Measurements from ENCODE around the gene AKR1C2. TPM values are rescaled to one million over a fixed set of nuclear protein-coding genes. Genes with fewer than 3 reads are reported as not detected.

The AKR1C2 gene
- total RNA-seq, 2 experiments from 2014 or later: not detected

Other genes with a start within 250 kb of the AKR1C2 start
- gene AKR1E2, start 177.7 kb downstream of the AKR1C2 start, total RNA-seq: 10 to 100 TPM in 1 of 2 experiments, 1 to 10 TPM in 1; 9.8 to 13.4 TPM
- gene AKR1C1, start 40.4 kb downstream of the AKR1C2 start, total RNA-seq: under 1 TPM; 0.66 to 0.86 TPM
- gene AKR1C3, start 90.6 kb upstream of the AKR1C2 start, total RNA-seq: under 1 TPM; 0.19 to 0.75 TPM
- gene AKR1C8, start 181.3 kb upstream of the AKR1C2 start, total RNA-seq: not detected
- gene AKR1C4, start 193.0 kb upstream of the AKR1C2 start, total RNA-seq: not detected

Measured in activated CD4-positive, alpha-beta T cell treated with anti-CD3 and anti-CD28 coated beads for 36 hours (primary cell).